ENCODE measurements around the gene ZNF77.
"Not testable (repeated sequence)": the region's sequence is repeated elsewhere in the genome, so short reads cannot be mapped to it uniquely, and the experiment has no call there.

Gene ZNF77

GRCh38 chr19:2969104-2969504, 24.3 kb upstream of the ZNF77 start:
- peak; percentile 0 for DNase-seq

GRCh38 chr19:2967972-2968371, 23.2 kb upstream of the ZNF77 start:
- DNase-seq = no peak

- no peak for DNase-seq
These were observed 20.1 kb upstream of the ZNF77 start for GRCh38 chr19:2964874-2965273.

- DNase-seq = not testable (repeated sequence)
These were observed 18.9 kb upstream of the ZNF77 start for GRCh38 chr19:2963631-2964030.

- no peak for DNase-seq
These were observed 18.4 kb upstream of the ZNF77 start for GRCh38 chr19:2963122-2963521.

GRCh38 chr19:2962018-2962670, 17.4 kb upstream of the ZNF77 start:
- peak; percentile 53 for DNase-seq

- no peak for DNase-seq
These were observed 15.3 kb upstream of the ZNF77 start for GRCh38 chr19:2960120-2960519.

- no peak for DNase-seq
These were observed 12.4 kb upstream of the ZNF77 start for GRCh38 chr19:2957160-2957559.

- no peak for DNase-seq
These were observed 8.2 kb upstream of the ZNF77 start for GRCh38 chr19:2952953-2953481.

- peak; percentile 88 for DNase-seq
These were observed 5.7 kb upstream of the ZNF77 start for GRCh38 chr19:2950286-2951124.

GRCh38 chr19:2949939-2950285, 5.1 kb upstream of the ZNF77 start:
- no peak for DNase-seq

GRCh38 chr19:2945575-2946184, 909 bp upstream of the ZNF77 start:
- no peak for DNase-seq

- DNase-seq = no peak
These were observed 382 bp downstream of the ZNF77 start for GRCh38 chr19:2944403-2944774.

- DNase-seq = no peak
These were observed 1.7 kb downstream of the ZNF77 start for GRCh38 chr19:2942928-2943640.

GRCh38 chr19:2935863-2936262, 8.9 kb downstream of the ZNF77 start:
- DNase-seq = not testable (repeated sequence)

GRCh38 chr19:2933490-2933910, 11.3 kb downstream of the ZNF77 start:
- no peak for DNase-seq

- DNase-seq = no peak
These were observed 17.7 kb downstream of the ZNF77 start for GRCh38 chr19:2927032-2927430.

- DNase-seq = no peak
These were observed 18.3 kb downstream of the ZNF77 start for GRCh38 chr19:2926341-2927031.

- DNase-seq = no peak
These were observed 21.3 kb downstream of the ZNF77 start for GRCh38 chr19:2923510-2923909.

- no peak for DNase-seq
These were observed 21.8 kb downstream of the ZNF77 start for GRCh38 chr19:2922987-2923386.

- DNase-seq = no peak
These were observed 27.2 kb downstream of the ZNF77 start for GRCh38 chr19:2917275-2918184.
